ENCODE results near the gene TTN. TPM values are rescaled to one million over a fixed set of nuclear protein-coding genes. Genes with fewer than 3 reads are reported as not detected.

TTN gene
- total RNA-seq, 1 donor from 2014 or later: 0.50 TPM

GRCh38 chr2:178767094-178768060 lies 39.8 kb downstream of the TTN start:
- no peak overlapping the region for H3K9ac ChIP-seq (ENCODE audit: low read length)
- no peak overlapping the region for H2AFZ ChIP-seq (ENCODE audit: low read depth, low read length)
- Mint-ChIP-seq H3K4me3 (ENCODE audit: unreplicated experiment) (no peak overlapping the region), H3K36me3 (ENCODE audit: low read depth, unreplicated experiment) (peaks cover 2% of the 10 kb centered on the region), H3K27me3 (ENCODE audit: low read depth, unreplicated experiment) (no peaks in the 10 kb centered on the region), H3K27ac (ENCODE audit: unreplicated experiment) (no peak overlapping the region), H3K9me3 (ENCODE audit: unreplicated experiment) (peaks cover 9% of the 10 kb centered on the region), H3K4me1 (ENCODE audit: low read depth, unreplicated experiment) (peaks cover 3% of the 10 kb centered on the region)
- TF ChIP-seq EZH2 (IDR thresholded peaks at IDR 0.05; ENCODE audit: insufficient read depth, low read length): no peak
- TF ChIP-seq, protein P1, sequence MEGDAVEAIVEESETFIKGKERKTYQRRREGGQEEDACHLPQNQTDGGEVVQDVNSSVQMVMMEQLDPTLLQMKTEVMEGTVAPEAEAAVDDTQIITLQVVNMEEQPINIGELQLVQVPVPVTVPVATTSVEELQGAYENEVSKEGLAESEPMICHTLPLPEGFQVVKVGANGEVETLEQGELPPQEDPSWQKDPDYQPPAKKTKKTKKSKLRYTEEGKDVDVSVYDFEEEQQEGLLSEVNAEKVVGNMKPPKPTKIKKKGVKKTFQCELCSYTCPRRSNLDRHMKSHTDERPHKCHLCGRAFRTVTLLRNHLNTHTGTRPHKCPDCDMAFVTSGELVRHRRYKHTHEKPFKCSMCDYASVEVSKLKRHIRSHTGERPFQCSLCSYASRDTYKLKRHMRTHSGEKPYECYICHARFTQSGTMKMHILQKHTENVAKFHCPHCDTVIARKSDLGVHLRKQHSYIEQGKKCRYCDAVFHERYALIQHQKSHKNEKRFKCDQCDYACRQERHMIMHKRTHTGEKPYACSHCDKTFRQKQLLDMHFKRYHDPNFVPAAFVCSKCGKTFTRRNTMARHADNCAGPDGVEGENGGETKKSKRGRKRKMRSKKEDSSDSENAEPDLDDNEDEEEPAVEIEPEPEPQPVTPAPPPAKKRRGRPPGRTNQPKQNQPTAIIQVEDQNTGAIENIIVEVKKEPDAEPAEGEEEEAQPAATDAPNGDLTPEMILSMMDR (IDR thresholded peaks at IDR 0.05; ENCODE audit: insufficient read depth, low read depth, low read length): no peak
- no peak overlapping the region for H3K27ac ChIP-seq (ENCODE audit: low read depth, low read length)
- peaks cover 4% of the 10 kb centered on the region for H3K4me1 ChIP-seq (ENCODE audit: insufficient read depth, low read length)
- no peak for FAIRE-seq
- H3K4me2 ChIP-seq (ENCODE audit: low read length): no peak overlapping the region
- H3K27me3 ChIP-seq (ENCODE audit: insufficient read depth, low read length): no peaks in the 10 kb centered on the region
- no peak overlapping the region for H3K4me3 ChIP-seq (ENCODE audit: insufficient read depth, low read depth, low read length)
- H4K20me1 ChIP-seq (ENCODE audit: insufficient read depth, low read length): no peaks in the 10 kb centered on the region
- no peaks in the 10 kb centered on the region for H3K9me3 ChIP-seq (ENCODE audit: insufficient read depth, low read depth, low read length)
- no peaks in the 10 kb centered on the region for H3K79me2 ChIP-seq (ENCODE audit: insufficient read depth, low read length)
- no peak for DNase-seq (ENCODE audit: low read depth)
- no peaks in the 10 kb centered on the region for H3K36me3 ChIP-seq (ENCODE audit: insufficient read depth, low read length)

DNA sequence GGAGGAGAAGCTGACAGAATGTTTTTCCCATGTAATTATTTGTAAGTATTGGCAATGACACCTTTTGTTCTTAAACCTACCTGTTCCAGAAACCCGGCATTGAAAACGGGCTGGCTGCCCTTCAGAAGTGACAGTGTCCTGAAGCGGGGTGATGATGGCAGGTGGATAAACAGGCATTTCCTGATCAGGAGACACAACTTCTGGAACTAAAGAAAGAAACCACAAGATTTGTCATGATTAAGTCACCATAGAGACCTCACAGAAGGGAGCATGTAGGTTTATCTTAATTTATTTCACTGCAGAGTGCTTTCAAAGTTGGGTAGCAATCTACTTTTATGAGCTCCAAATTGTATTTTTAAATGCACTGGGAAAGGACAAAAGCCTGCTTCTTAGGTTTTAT lies 43.1 kb downstream of the TTN start:
- Histone ChIP-seq H4K20me1 (ENCODE audit: insufficient read depth, low read length) (no peaks in the 10 kb centered on the region), H3K4me2 (ENCODE audit: low read length) (peak overlapping the region; percentile 28), H3K9ac (ENCODE audit: low read length) (no peak overlapping the region), H3K9me3 (ENCODE audit: insufficient read depth, low read depth, low read length) (no peaks in the 10 kb centered on the region), H3K27me3 (ENCODE audit: insufficient read depth, low read length) (no peaks in the 10 kb centered on the region), H3K36me3 (ENCODE audit: insufficient read depth, low read length) (no peaks in the 10 kb centered on the region), H3K27ac (ENCODE audit: low read depth, low read length) (no peak overlapping the region), H3K4me1 (ENCODE audit: insufficient read depth, low read length) (peaks cover 4% of the 10 kb centered on the region), H2AFZ (ENCODE audit: low read depth, low read length) (no peak overlapping the region), H3K4me3 (ENCODE audit: insufficient read depth, low read depth, low read length) (no peak overlapping the region), H3K79me2 (ENCODE audit: insufficient read depth, low read length) (no peaks in the 10 kb centered on the region)
- no peaks in the 10 kb centered on the region for H3K27me3 Mint-ChIP-seq (ENCODE audit: low read depth, unreplicated experiment)
- peaks cover 3% of the 10 kb centered on the region for H3K4me1 Mint-ChIP-seq (ENCODE audit: low read depth, unreplicated experiment)
- DNase-seq (ENCODE audit: low read depth) (no peak), FAIRE-seq (no peak)
- H3K27ac Mint-ChIP-seq (ENCODE audit: unreplicated experiment): no peak overlapping the region
- no peak for TF ChIP-seq EZH2 (IDR thresholded peaks at IDR 0.05; ENCODE audit: insufficient read depth, low read length)
- TF ChIP-seq, protein P1 (IDR thresholded peaks at IDR 0.05; ENCODE audit: insufficient read depth, low read depth, low read length): no peak
- H3K4me3 Mint-ChIP-seq (ENCODE audit: unreplicated experiment): no peak overlapping the region
- no peaks in the 10 kb centered on the region for H3K36me3 Mint-ChIP-seq (ENCODE audit: low read depth, unreplicated experiment)
- H3K9me3 Mint-ChIP-seq (ENCODE audit: unreplicated experiment): no peaks in the 10 kb centered on the region
